ENCODE measurements around the gene HTRA2. TPM values are rescaled to one million over a fixed set of nuclear protein-coding genes. Genes with fewer than 3 reads are reported as not detected.
A peak's percentile ranks its signal among the peaks of the same experiment; 100 is the strongest.

The HTRA2 gene
- total RNA-seq, 1 donor, result 32.9 TPM

GRCh38 chr2:74502147-74502719 lies 27.5 kb upstream of the HTRA2 start:
- DNase-seq (ENCODE audit: low read depth), result no peak
- peak overlapping the region; percentile 69 for H3K4me3 ChIP-seq (ENCODE audit: low read depth, low read length)
- TF ChIP-seq, protein P1, sequence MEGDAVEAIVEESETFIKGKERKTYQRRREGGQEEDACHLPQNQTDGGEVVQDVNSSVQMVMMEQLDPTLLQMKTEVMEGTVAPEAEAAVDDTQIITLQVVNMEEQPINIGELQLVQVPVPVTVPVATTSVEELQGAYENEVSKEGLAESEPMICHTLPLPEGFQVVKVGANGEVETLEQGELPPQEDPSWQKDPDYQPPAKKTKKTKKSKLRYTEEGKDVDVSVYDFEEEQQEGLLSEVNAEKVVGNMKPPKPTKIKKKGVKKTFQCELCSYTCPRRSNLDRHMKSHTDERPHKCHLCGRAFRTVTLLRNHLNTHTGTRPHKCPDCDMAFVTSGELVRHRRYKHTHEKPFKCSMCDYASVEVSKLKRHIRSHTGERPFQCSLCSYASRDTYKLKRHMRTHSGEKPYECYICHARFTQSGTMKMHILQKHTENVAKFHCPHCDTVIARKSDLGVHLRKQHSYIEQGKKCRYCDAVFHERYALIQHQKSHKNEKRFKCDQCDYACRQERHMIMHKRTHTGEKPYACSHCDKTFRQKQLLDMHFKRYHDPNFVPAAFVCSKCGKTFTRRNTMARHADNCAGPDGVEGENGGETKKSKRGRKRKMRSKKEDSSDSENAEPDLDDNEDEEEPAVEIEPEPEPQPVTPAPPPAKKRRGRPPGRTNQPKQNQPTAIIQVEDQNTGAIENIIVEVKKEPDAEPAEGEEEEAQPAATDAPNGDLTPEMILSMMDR (IDR thresholded peaks at IDR 0.05; ENCODE audit: insufficient read depth, low read length), result no peak

DNA sequence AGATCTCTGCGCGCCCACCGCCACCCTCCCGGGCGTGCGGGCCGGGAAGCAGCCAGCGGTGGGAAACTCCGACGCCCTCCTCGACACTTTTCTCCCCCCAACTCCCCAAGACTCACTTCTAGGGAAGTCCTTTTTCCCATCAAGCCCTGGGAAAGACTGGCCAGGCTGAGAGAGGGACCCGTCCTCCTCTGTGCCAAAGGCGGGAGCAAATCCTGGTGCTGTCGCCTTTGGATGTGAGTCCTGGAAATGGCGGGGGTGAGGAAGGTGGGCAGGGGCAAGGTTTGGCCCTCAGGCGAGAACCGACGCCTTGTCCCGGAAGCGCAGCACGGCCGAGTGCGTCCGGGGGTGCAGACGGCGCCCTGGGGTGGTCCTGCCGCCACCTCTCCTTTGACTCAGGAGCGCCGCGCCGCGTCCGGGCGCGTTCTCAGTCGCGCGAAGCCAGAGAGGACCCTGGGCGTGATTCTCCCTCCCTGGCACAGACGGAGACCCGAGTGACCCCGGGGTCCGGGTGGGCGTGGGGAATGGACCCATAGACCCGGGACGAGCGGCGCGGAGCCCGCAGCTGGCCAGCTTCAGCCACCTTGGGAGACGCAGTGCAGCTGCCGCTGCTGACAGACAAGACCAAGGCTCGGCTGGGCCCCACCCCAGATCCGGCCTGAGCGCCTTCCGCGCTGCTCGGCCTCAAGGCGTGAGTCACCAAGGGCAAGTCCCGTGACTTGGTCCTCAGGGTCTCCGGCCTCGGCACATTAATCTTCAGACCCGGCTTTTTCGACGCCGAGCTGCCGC lies 26.8 kb upstream of the HTRA2 start:
- TF ChIP-seq, protein P1 (IDR thresholded peaks at IDR 0.05; ENCODE audit: insufficient read depth, low read length), result peak; percentile 29
- H3K4me3 ChIP-seq (ENCODE audit: low read depth, low read length), result peak overlapping the region; percentile 69
- peak; percentile 86 for DNase-seq (ENCODE audit: low read depth)

DNA sequence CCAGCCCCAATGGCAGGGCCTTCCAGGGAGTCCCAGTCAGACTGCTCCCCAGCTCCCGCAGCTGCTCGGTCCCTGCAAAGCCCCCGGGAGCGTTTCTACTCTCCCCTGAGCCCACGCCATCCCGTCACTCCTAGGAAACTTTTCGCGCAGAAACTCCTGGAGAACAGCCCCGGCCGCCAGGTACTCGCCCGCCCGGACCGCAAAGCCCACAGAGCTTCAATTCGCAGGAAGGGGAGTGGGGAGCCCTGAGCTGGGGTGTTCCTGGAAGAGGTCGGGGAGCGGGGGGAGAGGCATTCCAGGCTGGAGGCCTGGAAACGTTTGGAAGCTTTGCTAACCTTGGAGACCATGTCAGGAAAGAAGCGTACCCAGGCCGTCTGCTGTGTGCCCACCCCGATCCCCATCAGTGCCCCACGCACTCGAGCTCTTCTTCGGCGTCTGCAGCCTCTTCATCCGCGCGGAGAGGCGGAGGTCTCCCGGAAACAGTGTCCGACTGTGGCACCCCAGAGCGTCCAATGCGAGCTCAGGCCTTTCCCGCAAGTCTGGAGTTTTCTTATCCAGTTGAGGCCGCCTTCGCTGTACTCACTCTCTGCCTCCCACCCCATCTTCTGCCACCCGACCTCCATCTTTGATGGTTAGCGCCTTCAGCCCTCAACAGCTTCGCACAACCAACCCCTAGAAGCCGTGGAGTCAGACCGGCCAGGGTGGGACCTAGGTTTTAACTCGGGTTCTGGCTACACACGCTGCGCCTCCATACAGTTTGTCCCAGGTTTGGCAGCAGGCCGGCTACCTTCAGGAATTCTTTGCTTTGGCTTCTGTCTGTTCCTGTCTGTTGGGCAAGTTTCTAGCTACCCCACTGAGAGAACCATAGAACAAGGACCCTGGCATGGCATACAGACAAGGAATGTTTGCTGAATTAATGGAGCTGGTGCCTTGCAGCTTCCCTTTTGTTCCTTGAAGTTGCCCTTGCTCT lies 25.9 kb upstream of the HTRA2 start:
- TF ChIP-seq, protein P1 (IDR thresholded peaks at IDR 0.05; ENCODE audit: insufficient read depth, low read length), result no peak
- no peak for DNase-seq (ENCODE audit: low read depth)
- H3K4me3 ChIP-seq (ENCODE audit: low read depth, low read length), result peak overlapping the region; percentile 69

- H3K4me3 ChIP-seq (ENCODE audit: low read depth, low read length), result peak overlapping the region; percentile 69
- TF ChIP-seq, protein P1 (IDR thresholded peaks at IDR 0.05; ENCODE audit: insufficient read depth, low read length), result no peak
- DNase-seq (ENCODE audit: low read depth), result no peak
Measured at GRCh38 chr2:74504591-74504990, 25.1 kb upstream of the HTRA2 start.

DNA sequence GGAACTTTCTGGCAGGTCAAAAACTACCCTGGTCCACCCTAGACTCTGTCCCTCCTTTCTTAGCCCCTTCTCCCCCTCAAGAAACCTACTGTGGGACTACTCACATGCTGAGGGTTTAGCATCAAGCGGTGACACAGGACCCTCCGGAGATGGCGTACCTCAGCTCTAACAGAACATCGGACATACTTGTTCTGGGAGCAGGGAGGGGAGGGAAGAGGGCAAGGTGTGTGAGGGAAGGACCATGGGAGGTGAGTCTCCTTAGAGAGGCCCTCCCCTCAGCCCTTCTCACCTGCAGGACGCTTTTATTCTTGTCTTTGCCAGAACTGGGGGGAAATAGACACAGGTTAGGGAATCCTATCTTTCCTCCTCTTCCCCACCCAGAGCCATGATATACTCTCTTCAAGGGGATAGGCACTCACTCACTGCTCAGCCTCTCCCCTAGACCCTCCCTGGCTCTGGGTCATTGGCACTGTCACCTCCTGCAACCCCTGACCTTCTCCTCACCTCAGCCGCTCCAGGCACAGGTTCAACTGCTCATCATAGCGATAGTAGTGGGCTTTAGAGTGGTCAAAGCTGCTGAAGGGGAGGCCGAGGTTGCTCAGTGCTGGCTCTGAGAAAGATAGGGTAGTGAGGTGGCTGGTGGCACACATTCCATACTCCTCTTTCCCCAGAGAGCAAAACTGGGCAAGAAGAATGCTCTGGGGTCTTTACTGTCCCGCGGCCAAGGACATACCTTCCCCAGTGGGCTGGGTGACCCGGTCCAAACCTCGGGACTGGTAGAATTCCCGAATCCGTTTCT lies 24.1 kb upstream of the HTRA2 start:
- peak overlapping the region; percentile 52 for H3K4me3 ChIP-seq (ENCODE audit: low read depth, low read length)
- no peak for DNase-seq (ENCODE audit: low read depth)
- TF ChIP-seq, protein P1 (IDR thresholded peaks at IDR 0.05; ENCODE audit: insufficient read depth, low read length), result no peak

All from fibroblast of the aortic adventitia (primary cell).